HepG2 (cell line): ENCODE results near the gene PAFAH1B1. TPM values are rescaled to one million over a fixed set of nuclear protein-coding genes. Genes with fewer than 3 reads are reported as not detected.

ENCODE experiments used
- ATAC-seq: fragments of 200-7000 bp; cut with Tn5 transposase; 3 replicates; pipeline ENCODE4 v1.9.1; 2020; ENCODE audit warnings: mild to moderate bottlenecking, moderate library complexity
- BruUV-seq: library from RNA; stranded (reverse); fragments of 400-500 nt; replicated peaks from 2 replicates; lab custom pipeline; 2021; lab: Mats Ljungman, UMichigan
- CTCF ChIA-PET: fragments of 300-600 bp; formaldehyde crosslinking; extraction: SDS; loops from one replicate; lab custom pipeline; 2021; ENCODE audit warnings: low total read pairs, inconsistent platforms, low intra/inter-chr PET ratio; lab: Yijun Ruan, JAX
- POLR2A ChIA-PET: fragments of 350-600 bp; sonication (Branson Sonifier 250); formaldehyde crosslinking; loops from one replicate; lab custom pipeline; 2020; ENCODE audit warnings: antibody characterized with exemption, inconsistent platforms; lab: Yijun Ruan, JAX
- DNase-seq: peaks from one replicate; pipeline ENCODE4 v3.0.0-alpha.2; 2015; ENCODE audit warnings: low spot score
- FAIRE-seq: peaks from 3 replicates; lab custom pipeline; 2011; peaks lifted over from hg19 to GRCh38; lab: Jason Lieb, UNC
- H2AFZ ChIP-seq: one replicate; pipeline ENCODE4 v1.6.1; 2011; ENCODE audit warnings: low read length, inconsistent platforms
- H3K27ac ChIP-seq: fragments of 300-600 bp; 3 replicates; pipeline ENCODE4 v1.8.0; 2011; ENCODE audit warnings: mixed run types, mild to moderate bottlenecking, mixed read lengths, low read length, inconsistent platforms; ENCODE audit not compliant: insufficient read depth; ENCODE audit errors: extremely low read length
- H3K27me3 ChIP-seq, 2 experiments: fragments of 200-600 bp in 1 of 2; 2 replicates in 1 of 2; 3 replicates in 1 of 2; pipeline versions ENCODE4 v1.6.0 to v1.8.0; 2011; ENCODE audit warnings: low read length in 2 of 2, mild to moderate bottlenecking in 2 of 2, moderate library complexity in 2 of 2, inconsistent platforms in 1 of 2; ENCODE audit not compliant: insufficient read depth in 2 of 2, control insufficient read depth in 1 of 2
- H3K36me3 ChIP-seq, 2 experiments: fragments of 200-600 bp in 1 of 2; replicated peaks in 1 of 2; 2 replicates in 1 of 2; 3 replicates in 1 of 2; pipeline versions ENCODE4 v1.5.1 to v1.8.0; 2011; ENCODE audit warnings: low read length in 2 of 2, inconsistent platforms in 1 of 2; ENCODE audit not compliant: insufficient read depth in 2 of 2, control insufficient read depth in 1 of 2
- H3K4me1 ChIP-seq: 2 replicates; pipeline ENCODE4 v1.5.1; 2012; ENCODE audit warnings: low read length, inconsistent platforms; ENCODE audit not compliant: insufficient read depth
- H3K4me2 ChIP-seq: 2 replicates; pipeline ENCODE4 v1.6.0; 2011; ENCODE audit warnings: low read depth, low read length, inconsistent platforms
- H3K4me3 ChIP-seq, 3 experiments: fragments of 200-600 bp in 1 of 3; sonication (generic), shearing (Covaris generic) in 1 of 3; replicated peaks in 1 of 3; 2 replicates each; pipeline ENCODE4 v1.5.1; 2011 to 2016; ENCODE audit warnings: low read length in 3 of 3, inconsistent platforms in 2 of 3, low read depth in 2 of 3, mild to moderate bottlenecking in 2 of 3, control low read depth in 1 of 3, mixed read lengths in 1 of 3; ENCODE audit not compliant: insufficient read depth in 1 of 3
- H3K79me2 ChIP-seq: one replicate; pipeline ENCODE4 v1.6.1; 2011; ENCODE audit warnings: low read length, inconsistent platforms; ENCODE audit not compliant: insufficient read depth
- H3K9ac ChIP-seq: 2 replicates; pipeline ENCODE4 v1.6.0; 2011; ENCODE audit warnings: mild to moderate bottlenecking, low read depth, low read length, inconsistent platforms; ENCODE audit not compliant: insufficient read depth
- H3K9me3 ChIP-seq: 2 replicates; pipeline ENCODE4 v1.5.1; 2012; ENCODE audit warnings: mild to moderate bottlenecking, low read length
- H4K20me1 ChIP-seq: 2 replicates; pipeline ENCODE4 v1.6.0; 2011; ENCODE audit warnings: inconsistent platforms, mild to moderate bottlenecking, low read length, moderate library complexity; ENCODE audit not compliant: insufficient read depth
- AGO2 ChIP-seq: fragments of 200-400 bp; formaldehyde crosslinking; optimal IDR thresholded peaks from 2 replicates; pipeline ENCODE3; 2017; ENCODE audit warnings: mild to moderate bottlenecking, low read depth, low read length, moderate library complexity
- AKAP8 ChIP-seq: sonication (generic); formaldehyde crosslinking; IDR thresholded peaks from 2 replicates; pipeline ENCODE4 v1.5.1; 2020; ENCODE audit warnings: mild to moderate bottlenecking, missing genetic modification reagents
- FOXP1 ChIP-seq, 2 experiments: fragments of 450-650 bp in 1 of 2; IDR thresholded peaks; 2 replicates each; pipeline ENCODE4 v1.6.1; 2017 to 2018; ENCODE audit warnings: antibody characterized with exemption in 1 of 2
- GPN1 ChIP-seq: sonication (generic); formaldehyde crosslinking; IDR thresholded peaks from 2 replicates; pipeline ENCODE4 v1.5.1; 2020; ENCODE audit warnings: missing genetic modification reagents, borderline replicate concordance
- HHEX ChIP-seq: IDR thresholded peaks from 2 replicates; pipeline ENCODE4 v1.6.1; 2016; ENCODE audit warnings: control low read depth
- RBFOX2 ChIP-seq: fragments of 200-400 bp; formaldehyde crosslinking; IDR thresholded peaks from 2 replicates; pipeline ENCODE4 v1.6.1; 2017; ENCODE audit warnings: low read depth, mild to moderate bottlenecking, low read length
- ZZZ3 ChIP-seq: sonication (generic); formaldehyde crosslinking; IDR thresholded peaks from 2 replicates; pipeline ENCODE4 v1.4.0; 2020; ENCODE audit warnings: missing genetic modification reagents, mild to moderate bottlenecking, borderline replicate concordance
- WGBS: methylation state at CpG from one replicate; pipeline ENCODE4 v1.1.6; 2017; ENCODE audit warnings: low lambda C conversion rate; 5-methylcytosine and 5-hydroxymethylcytosine counted together
- in situ Hi-C: cut with HindIII; loops from 2 replicates; pipeline ENCODE4 v1.10.0; 2017; ENCODE audit warnings: low pct_unique_long_range_greater_than_20kb; ENCODE audit not compliant: extremely low pct_ligation_motif_present
- intact Hi-C: fragments of 100-400 bp; cut with micrococcal nuclease; formaldehyde crosslinking; loops from one replicate; pipeline ENCODE4 v1.10.0; 2022; ENCODE audit not compliant: unreplicated experiment
- polyA plus RNA-seq, 8 experiments: library from polyadenylated mRNA; depleted of rRNA in 3 of 8; stranded (reverse) in 7 of 8; unstranded in 1 of 8; fragments of >200 nt; fragmentation: Illumina TruSeq in 4 of 8; extraction: Trizol in 4 of 8; gene quantifications; 2 replicates each; pipeline versions ENCODE4 v1.2.1 to v1.2.3, GENCODE V29; 2011 to 2016; ENCODE audit warnings: low read depth in 4 of 8, missing spikeins in 1 of 8, mixed read lengths in 1 of 8; ENCODE audit not compliant: insufficient read depth in 1 of 8
- total RNA-seq, 5 experiments: library from RNA; depleted of rRNA; stranded (reverse); fragments of >200 nt; fragmentation: Illumina TruSeq; extraction: Trizol; gene quantifications; 2 replicates each; pipeline ENCODE4 v1.2.3, GENCODE V29; 2016; ENCODE audit warnings: low read depth in 1 of 5
- TF ChIP-seq, protein P1 (sequence below): sonication (generic); formaldehyde crosslinking; IDR thresholded peaks from 2 replicates; pipeline ENCODE4 v1.5.0; 2020; ENCODE audit warnings: missing genetic modification reagents
- TF ChIP-seq, protein P2 (sequence below): sonication (generic); formaldehyde crosslinking; IDR thresholded peaks from 2 replicates; pipeline ENCODE4 v1.8.0; 2022; ENCODE audit warnings: mild to moderate bottlenecking, missing genetic modification reagents

The PAFAH1B1 gene
- total and polyA plus RNA-seq, 2 of the 13 experiments (the other 11 are each of a cell fraction or from before 2014, with no cell fraction given) = 46.0 to 64.9 TPM

DNA sequence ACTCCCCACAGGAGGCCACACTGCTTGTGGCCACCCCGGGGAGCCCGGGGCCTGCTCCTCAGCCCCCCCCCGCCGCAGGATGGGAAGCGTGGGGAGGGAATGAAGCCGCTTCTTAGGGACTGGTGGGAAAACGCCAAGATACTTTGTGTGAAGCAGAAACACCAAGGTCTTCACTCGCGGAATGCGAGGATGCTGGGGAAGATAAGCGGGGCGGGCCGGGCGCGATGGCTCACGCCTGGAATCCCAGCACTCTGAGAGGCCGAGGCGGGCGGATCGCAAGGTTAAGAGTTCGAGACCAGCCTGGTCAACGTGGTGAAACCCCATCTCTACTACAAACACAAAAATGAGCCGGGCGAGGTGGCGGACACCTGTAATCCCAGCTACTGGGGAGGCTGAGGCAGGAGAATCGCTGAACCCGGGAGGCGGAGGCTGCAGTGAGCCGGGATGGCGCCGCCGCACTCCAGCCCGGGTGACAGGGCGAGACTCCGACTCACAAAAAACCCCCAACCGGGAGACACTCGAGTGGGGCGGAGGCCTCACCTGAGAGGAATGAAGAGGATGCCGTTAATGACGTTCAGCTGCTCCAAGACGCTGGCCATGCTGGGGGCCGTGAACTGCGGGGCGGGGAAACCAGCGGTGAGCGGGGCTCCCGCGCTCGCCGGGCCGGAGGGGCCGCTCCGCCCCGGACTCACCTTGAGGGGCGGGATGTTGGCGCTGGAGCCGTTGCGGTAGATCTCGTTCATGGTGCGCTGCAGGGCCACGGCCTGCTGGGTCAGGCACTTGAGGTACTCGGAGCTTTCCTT is 97.8 kb downstream of the PAFAH1B1 start:
- Histone ChIP-seq H3K27me3 (no peaks in the 10 kb centered on the region), H3K79me2 (no peaks in the 10 kb centered on the region), H3K36me3 (peaks cover 30 to 39% of the 10 kb centered on the region in 2 experiments; a peak in 4 of 5 replicates), H3K9ac (no peak overlapping the region), H3K4me2 (no peak overlapping the region), H3K4me1 (no peaks in the 10 kb centered on the region), H3K9me3 (no peaks in the 10 kb centered on the region), H2AFZ (no peak overlapping the region), H4K20me1 (peaks cover 6% of the 10 kb centered on the region; the same call in 1 of the 2 replicates), H3K4me3 (no peak overlapping the region), H3K27ac (no peak overlapping the region)
- in situ Hi-C loops (no loop called here), intact Hi-C loops (no loop called here)
- ChIA-PET CTCF (no interaction called here), POLR2A (no interaction called here)
- 97% methylated on average over 51 of the region's 62 CpGs for WGBS
- no TSS peak for BruUV-seq
- DNase-seq (no peak), ATAC-seq (no peak), FAIRE-seq (no peak)
- TF ChIP-seq ZZZ3 (CRISPR knock-in tag) (no peak), FOXP1 (IDR thresholded peaks at IDR 0.05) (no peak), FOXP1 (CRISPR knock-in tag; IDR thresholded peaks at IDR 0.05) (no peak), AGO2 (peak; percentile 18)
- TF ChIP-seq, protein P1, sequence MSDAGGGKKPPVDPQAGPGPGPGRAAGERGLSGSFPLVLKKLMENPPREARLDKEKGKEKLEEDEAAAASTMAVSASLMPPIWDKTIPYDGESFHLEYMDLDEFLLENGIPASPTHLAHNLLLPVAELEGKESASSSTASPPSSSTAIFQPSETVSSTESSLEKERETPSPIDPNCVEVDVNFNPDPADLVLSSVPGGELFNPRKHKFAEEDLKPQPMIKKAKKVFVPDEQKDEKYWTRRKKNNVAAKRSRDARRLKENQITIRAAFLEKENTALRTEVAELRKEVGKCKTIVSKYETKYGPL (CRISPR knock-in tag) = no peak

DNA sequence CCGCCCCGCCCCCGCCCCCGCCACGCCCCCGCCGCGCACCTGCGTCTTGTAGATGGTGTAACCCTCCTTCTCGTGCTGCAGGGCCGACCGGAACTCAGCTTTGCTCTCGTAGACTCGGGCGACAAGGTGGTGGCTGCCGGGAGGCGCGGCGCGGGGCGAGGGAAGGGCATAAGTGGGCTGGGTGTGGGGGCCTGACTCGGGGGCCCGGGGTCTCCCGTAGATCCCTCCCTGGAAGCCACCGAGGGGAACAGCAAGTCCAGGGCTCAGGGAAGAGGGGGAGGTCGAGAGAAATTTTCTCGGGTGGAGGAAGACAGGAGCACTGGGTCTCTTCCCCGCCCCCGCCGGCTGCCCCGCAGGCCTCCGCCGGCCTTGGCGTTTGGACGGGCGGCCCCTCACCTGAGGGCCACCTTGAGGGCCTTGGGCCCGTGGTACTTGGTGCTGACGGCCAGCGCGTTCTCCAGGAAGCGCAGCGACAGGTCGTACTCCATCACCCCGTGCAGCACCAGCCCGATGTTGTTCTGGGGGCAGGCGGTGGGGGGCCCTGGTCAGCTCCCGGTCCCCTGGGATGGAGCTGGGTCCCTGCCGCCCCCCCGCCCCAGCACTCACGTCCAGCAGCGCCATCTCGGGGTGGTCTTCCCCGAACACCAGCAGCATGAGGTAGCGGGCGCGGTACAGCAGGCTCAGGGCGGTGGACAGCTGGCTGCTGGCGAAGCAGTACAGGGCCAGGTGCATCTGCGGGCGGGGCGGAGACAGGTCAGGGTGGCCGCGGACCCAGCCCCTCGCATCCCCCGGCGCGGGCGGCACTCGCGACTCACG is 98.7 kb downstream of the PAFAH1B1 start:
- TF ChIP-seq AGO2 (peak; percentile 79), HHEX (CRISPR knock-in tag) (no peak), AKAP8 (CRISPR knock-in tag) (no peak), GPN1 (no peak), RBFOX2 (peak; percentile 40; the same call in 1 of the 2 replicates)
- TF ChIP-seq, protein P2, sequence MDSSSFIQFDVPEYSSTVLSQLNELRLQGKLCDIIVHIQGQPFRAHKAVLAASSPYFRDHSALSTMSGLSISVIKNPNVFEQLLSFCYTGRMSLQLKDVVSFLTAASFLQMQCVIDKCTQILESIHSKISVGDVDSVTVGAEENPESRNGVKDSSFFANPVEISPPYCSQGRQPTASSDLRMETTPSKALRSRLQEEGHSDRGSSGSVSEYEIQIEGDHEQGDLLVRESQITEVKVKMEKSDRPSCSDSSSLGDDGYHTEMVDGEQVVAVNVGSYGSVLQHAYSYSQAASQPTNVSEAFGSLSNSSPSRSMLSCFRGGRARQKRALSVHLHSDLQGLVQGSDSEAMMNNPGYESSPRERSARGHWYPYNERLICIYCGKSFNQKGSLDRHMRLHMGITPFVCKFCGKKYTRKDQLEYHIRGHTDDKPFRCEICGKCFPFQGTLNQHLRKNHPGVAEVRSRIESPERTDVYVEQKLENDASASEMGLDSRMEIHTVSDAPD = no peak
- Histone ChIP-seq H3K27ac (no peak overlapping the region), H3K4me1 (no peaks in the 10 kb centered on the region), H3K27me3 (no peaks in the 10 kb centered on the region), H3K4me2 (no peak overlapping the region), H3K79me2 (no peaks in the 10 kb centered on the region), H3K9ac (no peak overlapping the region), H3K36me3 (peaks cover 36 to 45% of the 10 kb centered on the region in 2 experiments; a peak in 4 of 5 replicates), H3K4me3 (no peak overlapping the region), H2AFZ (no peak overlapping the region), H3K9me3 (no peaks in the 10 kb centered on the region), H4K20me1 (peaks cover 6% of the 10 kb centered on the region; the same call in 1 of the 2 replicates)
- ChIA-PET CTCF (no interaction called here), POLR2A (no interaction called here)
- ATAC-seq (no peak), DNase-seq (no peak), FAIRE-seq (no peak)
- 98% methylated on average over 46 of the region's 71 CpGs for WGBS
- TSS peak; percentile 22 for BruUV-seq
- intact Hi-C loops = no loop called here
- in situ Hi-C loops = no loop called here
